Measurements from ENCODE around the gene SMIM1. TPM values are rescaled to one million over a fixed set of nuclear protein-coding genes. Genes with fewer than 3 reads are reported as not detected.

SMIM1 gene
- total and polyA plus RNA-seq, 2 donors (not counting 3 experiments of a cell fraction or from before 2014, with no cell fraction given) = 1.4 to 2.9 TPM

DNA sequence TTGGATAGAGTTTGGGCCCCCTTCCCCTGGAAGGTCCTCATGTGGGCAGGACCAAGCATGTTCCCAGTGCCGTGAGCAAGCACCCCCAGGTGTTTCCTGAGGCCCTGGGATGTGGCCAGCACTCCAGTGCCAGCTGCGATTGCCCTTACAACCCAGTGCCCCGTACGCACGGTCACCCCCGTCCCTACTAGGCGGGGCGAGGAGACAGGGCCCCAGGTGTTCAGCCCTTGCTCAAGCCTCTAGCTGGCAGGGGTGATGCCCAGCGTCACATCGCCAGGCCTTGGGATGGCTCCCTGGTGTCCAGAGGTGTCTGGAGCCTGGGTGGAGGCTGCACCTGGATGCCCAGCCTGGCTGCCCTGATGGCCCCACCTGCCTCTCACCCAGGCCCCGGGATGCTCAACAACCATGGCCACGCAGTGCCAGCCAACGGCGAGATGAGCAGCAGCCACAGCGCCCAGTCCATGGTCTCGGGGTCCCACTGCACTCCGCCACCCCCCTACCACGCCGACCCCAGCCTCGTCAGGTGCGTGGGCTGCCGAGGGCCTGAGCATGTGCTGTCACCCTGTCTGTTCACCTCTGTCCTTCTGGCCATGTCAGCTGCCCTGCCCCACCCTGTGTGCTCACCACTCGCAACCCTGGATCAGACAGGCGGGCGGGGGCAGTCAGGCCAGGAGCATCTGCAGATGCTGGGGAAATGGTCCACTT, 41.9 kb upstream of the SMIM1 start:
- Histone ChIP-seq H3K4me3 (replicated peaks in 1 of 3; ENCODE audit: insufficient read depth in 1 of 3, low read depth in 1 of 3, low read length in 3 of 3) (no peak overlapping the region), H3K79me2 (ENCODE audit: control insufficient read depth, insufficient read depth, low read length) (no peaks in the 10 kb centered on the region), H3K4me2 (ENCODE audit: insufficient read depth, low read length) (no peak overlapping the region), H2AFZ (ENCODE audit: low read depth, low read length) (no peak overlapping the region), H3K27me3 (ENCODE audit: control insufficient read depth in 2 of 2, insufficient read depth in 2 of 2, low read length in 2 of 2) (no peaks in the 10 kb centered on the region), H3K36me3 (ENCODE audit: control insufficient read depth in 2 of 2, extremely low read depth in 1 of 2, insufficient read depth in 2 of 2, low read length in 2 of 2) (no peaks in the 10 kb centered on the region), H3K9me1 (replicated peaks; ENCODE audit: control insufficient read depth, extremely low read depth, insufficient read depth, low read length) (no peaks in the 10 kb centered on the region), H4K20me1 (replicated peaks; ENCODE audit: control insufficient read depth, extremely low read depth, insufficient read depth, low read length) (no peaks in the 10 kb centered on the region), H3K4me1 (ENCODE audit: control insufficient read depth, extremely low read depth, insufficient read depth, low read length) (no peaks in the 10 kb centered on the region), H3K9ac (replicated peaks; ENCODE audit: extremely low read depth, insufficient read depth, low read length) (no peak overlapping the region), H3K27ac (ENCODE audit: insufficient read depth, low read depth, low read length) (no peak overlapping the region), H3K9me3 (replicated peaks; ENCODE audit: control insufficient read depth, insufficient read depth, low read length) (no peaks in the 10 kb centered on the region)
- dilution Hi-C loops (cut with MboI; ENCODE audit: extremely low pct_ligation_motif_present, low sequenced_read_pairs) (no loop called here), intact Hi-C loops (cut with micrococcal nuclease) (no loop called here)
- ChIA-PET CTCF (interaction anchor here (1.0 kb wide), 1 partner anchor 9 kb away, joined by 3 read pairs; no protein-coding TSS in a partner anchor), POLR2A (no interaction called here)
- FAIRE-seq = no peak
- TF ChIP-seq MYC (IDR thresholded peaks at IDR 0.05; ENCODE audit: low read depth, low read length) = no peak
- TF ChIP-seq, protein P1, sequence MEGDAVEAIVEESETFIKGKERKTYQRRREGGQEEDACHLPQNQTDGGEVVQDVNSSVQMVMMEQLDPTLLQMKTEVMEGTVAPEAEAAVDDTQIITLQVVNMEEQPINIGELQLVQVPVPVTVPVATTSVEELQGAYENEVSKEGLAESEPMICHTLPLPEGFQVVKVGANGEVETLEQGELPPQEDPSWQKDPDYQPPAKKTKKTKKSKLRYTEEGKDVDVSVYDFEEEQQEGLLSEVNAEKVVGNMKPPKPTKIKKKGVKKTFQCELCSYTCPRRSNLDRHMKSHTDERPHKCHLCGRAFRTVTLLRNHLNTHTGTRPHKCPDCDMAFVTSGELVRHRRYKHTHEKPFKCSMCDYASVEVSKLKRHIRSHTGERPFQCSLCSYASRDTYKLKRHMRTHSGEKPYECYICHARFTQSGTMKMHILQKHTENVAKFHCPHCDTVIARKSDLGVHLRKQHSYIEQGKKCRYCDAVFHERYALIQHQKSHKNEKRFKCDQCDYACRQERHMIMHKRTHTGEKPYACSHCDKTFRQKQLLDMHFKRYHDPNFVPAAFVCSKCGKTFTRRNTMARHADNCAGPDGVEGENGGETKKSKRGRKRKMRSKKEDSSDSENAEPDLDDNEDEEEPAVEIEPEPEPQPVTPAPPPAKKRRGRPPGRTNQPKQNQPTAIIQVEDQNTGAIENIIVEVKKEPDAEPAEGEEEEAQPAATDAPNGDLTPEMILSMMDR (IDR thresholded peaks at IDR 0.05; ENCODE audit: extremely low read depth in 1 of 2, insufficient read depth in 1 of 2, low read depth in 1 of 2, low read length in 2 of 2) = no peak
- no peak for TF ChIP-seq JUN (IDR thresholded peaks at IDR 0.05; ENCODE audit: borderline replicate concordance, insufficient read depth, insufficient read length, low read depth)
- no peak for TF ChIP-seq FOS (IDR thresholded peaks at IDR 0.05; ENCODE audit: borderline replicate concordance, insufficient read depth, low read length)
- TF ChIP-seq, protein P2, sequence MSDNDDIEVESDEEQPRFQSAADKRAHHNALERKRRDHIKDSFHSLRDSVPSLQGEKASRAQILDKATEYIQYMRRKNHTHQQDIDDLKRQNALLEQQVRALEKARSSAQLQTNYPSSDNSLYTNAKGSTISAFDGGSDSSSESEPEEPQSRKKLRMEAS (IDR thresholded peaks at IDR 0.05; ENCODE audit: insufficient read depth, insufficient read length) = no peak
- no peak for TF ChIP-seq EZH2 (IDR thresholded peaks at IDR 0.05; ENCODE audit: borderline replicate concordance, low read depth, low read length, severe bottlenecking)
- TF ChIP-seq POLR2AphosphoS5 (IDR thresholded peaks at IDR 0.05; ENCODE audit: insufficient read depth, low read depth, low read length) = no peak
- TF ChIP-seq GATA2 (IDR thresholded peaks at IDR 0.05; ENCODE audit: insufficient read depth, insufficient read length, low read depth, low read length) = no peak
- no peak for TF ChIP-seq POLR2A (IDR thresholded peaks at IDR 0.05; ENCODE audit: low read depth, low read length)
- DNase-seq (ENCODE audit: low read depth, low spot score) = no peak
- no TSS peak for BruUV-seq (replicated peaks)

Measured in endothelial cell of umbilical vein (primary cell).